GM19328 (cell line): ENCODE measurements around the gene HOXD3.

Experiments
- ATAC-seq: cut with Tn5 transposase; IDR thresholded peaks from one replicate; pipeline ENCODE4 v1.9.1; 2021; ENCODE audit warnings: mild to moderate bottlenecking, moderate library complexity; ENCODE audit not compliant: unreplicated experiment

The HOXD3 gene

DNA sequence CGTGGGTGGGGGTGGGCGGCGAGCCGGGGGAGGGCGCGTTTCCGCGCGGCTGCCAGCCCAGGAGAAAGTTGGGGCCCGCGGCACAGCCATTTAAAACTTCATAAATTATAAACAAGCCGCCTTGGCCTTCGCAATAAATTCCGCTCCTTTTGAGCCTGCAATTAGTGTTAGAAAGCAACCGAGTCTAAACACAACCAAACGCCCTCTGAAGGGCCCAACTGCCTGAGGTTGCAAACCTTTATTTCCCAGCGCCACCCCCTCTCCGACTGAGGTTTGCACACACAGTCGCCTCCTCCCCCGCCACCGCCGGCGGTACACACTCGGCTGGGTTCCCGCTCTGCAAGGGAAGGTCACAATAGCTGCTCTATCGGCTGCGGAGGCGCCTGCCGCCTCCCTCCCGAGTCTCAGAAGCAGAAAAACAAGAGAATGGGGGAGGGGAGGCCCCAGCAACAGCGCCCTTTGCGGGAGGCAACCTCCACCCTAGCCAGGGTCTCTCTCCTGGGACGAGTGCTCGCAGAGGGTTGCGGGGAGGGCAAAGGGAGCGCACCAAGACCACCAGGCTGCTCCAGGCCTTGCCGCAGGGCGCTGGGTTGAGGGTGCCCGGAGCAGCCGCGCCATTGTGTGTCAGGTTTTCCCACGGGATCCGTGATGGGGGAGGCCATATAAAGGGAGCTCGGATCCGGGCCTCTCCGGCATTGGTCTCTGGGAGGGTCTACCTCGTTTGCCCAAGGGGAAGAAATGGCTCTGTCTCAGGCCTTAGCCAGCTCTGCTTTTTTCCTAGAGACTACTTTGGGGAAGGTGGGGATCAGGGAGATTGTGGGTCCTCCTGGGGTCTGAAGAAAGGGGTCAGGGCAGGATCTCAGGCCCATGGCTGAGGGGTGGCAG, 18.0 kb downstream of the HOXD3 start:
- no peak for ATAC-seq

GRCh38 chr2:176175709-176176607, 18.9 kb downstream of the HOXD3 start:
- ATAC-seq: no peak

GRCh38 chr2:176177580-176178037, 20.5 kb downstream of the HOXD3 start:
- ATAC-seq: no peak

GRCh38 chr2:176178038-176178756, 21.1 kb downstream of the HOXD3 start:
- no peak for ATAC-seq

GRCh38 chr2:176178757-176179295, 21.7 kb downstream of the HOXD3 start:
- no peak for ATAC-seq

- no peak for ATAC-seq
These were observed 24.4 kb downstream of the HOXD3 start for GRCh38 chr2:176181551-176181950.

- no peak for ATAC-seq
These were observed 25.6 kb downstream of the HOXD3 start for GRCh38 chr2:176182671-176183070.

DNA sequence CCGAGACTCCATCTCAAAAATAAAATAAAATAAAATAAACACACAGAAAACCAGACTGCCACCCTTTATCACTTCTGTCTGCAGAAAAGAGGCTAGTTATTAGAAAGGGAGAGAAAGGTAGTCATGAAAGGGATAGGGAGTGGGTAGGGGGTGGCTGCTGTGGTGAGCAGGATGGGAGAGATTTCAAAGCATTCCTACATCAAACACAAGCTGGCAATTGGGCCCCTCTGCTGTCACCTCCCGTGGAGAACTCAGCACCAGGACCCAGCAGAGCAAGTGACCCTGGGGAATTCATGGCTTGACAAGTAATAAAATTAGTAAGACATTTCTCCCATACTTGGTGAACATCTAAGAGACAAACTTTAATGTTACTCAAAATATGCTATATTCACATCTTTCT, 27.6 kb downstream of the HOXD3 start:
- no peak for ATAC-seq

DNA sequence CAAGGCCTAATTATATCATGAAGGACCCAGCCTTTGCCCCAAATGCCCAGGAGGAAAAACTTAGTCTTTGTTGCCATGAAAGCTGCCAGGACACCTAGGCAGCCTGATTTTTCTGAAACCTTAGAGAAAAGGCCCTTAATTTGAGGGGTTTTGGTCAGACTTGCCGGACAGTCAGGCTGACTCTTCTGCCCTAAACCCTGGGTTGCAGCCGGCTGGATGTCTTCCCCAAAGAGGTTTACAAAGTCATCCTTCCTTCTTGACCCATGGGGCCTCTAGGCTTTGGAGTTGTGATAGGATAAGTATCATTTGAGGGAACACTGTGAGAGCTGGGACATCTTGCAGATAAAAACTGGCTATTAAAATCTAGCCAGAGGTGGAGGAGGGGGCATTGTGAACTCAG, 28.9 kb downstream of the HOXD3 start:
- no peak for ATAC-seq

GRCh38 chr2:176187200-176187898, 30.2 kb downstream of the HOXD3 start:
- no peak for ATAC-seq

GRCh38 chr2:176187899-176188773, 31.0 kb downstream of the HOXD3 start, which contains the start of gene HOXD1:
TSS of gene HOXD1 (plus strand) at chr2:176188668. CDS start at chr2:176188802, 134 bp downstream.
- ATAC-seq: no peak

GRCh38 chr2:176188774-176189680, 31.9 kb downstream of the HOXD3 start:
- no peak for ATAC-seq

DNA sequence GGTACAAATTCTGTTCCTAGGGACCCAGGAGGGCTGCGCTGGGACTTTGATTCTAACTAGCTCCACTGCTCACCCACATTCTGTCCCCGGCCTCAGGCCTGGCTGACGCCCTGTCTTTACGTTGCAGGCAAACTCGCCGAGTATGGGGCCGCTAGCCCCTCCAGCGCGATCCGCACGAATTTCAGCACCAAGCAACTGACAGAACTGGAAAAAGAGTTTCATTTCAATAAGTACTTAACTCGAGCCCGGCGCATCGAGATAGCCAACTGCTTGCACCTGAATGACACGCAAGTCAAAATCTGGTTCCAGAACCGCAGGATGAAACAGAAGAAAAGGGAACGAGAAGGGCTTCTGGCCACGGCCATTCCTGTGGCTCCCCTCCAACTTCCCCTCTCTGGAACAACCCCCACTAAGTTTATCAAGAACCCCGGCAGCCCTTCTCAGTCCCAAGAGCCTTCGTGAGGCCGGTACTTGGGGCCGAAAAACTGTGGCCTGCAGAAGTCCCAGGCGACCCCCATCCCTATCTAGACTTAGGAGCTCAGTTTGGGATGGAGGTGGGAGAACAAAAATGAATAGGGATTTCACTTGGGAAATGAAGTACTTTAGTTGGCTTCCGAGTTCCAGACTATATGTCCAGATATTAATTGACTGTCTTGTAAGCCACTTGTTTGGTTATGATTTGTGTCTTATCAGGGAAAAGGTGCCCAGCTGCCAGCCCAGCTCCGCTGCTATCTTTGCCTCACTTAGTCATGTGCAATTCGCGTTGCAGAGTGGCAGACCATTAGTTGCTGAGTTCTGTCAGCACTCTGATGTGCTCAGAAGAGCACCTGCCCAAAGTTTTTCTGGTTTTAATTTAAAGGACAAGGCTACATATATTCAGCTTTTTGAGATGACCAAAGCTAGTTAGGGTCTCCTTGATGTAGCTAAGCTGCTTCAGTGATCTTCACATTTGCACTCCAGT, 32.9 kb downstream of the HOXD3 start:
- no peak for ATAC-seq

- ATAC-seq: no peak
These were observed 35.2 kb downstream of the HOXD3 start for GRCh38 chr2:176192351-176192750.

DNA sequence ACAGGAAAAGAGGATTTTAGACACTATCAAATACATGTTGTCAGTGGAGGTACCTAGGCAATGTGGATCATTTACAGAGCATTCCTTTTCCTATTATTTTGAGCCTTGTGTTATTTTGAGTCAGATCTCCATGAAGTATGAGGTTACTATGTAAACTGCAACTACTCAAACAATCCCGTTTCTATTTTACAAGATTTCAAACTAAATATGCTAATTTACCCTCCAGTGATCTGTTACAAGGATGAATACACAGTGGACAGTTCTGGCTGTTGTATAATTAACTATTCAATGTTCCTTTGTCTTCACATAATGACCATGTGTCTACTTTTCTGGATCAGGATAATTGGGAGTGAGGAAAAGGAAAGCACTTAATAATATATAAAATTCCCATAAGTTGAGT, 35.9 kb downstream of the HOXD3 start:
- no peak for ATAC-seq

GRCh38 chr2:176199902-176200301, 42.8 kb downstream of the HOXD3 start:
- ATAC-seq: no peak

- ATAC-seq: no peak
These were observed 43.9 kb downstream of the HOXD3 start for GRCh38 chr2:176200971-176201370.
